UCSD-AML1 (cell line): ENCODE measurements around the gene HOXB8.

Experiments
- DNase-seq: peaks from one replicate; lab custom pipeline; 2025; ENCODE audit not compliant: unreplicated experiment; lab: John Stamatoyannopoulos, UW

HOXB8 gene

DNA sequence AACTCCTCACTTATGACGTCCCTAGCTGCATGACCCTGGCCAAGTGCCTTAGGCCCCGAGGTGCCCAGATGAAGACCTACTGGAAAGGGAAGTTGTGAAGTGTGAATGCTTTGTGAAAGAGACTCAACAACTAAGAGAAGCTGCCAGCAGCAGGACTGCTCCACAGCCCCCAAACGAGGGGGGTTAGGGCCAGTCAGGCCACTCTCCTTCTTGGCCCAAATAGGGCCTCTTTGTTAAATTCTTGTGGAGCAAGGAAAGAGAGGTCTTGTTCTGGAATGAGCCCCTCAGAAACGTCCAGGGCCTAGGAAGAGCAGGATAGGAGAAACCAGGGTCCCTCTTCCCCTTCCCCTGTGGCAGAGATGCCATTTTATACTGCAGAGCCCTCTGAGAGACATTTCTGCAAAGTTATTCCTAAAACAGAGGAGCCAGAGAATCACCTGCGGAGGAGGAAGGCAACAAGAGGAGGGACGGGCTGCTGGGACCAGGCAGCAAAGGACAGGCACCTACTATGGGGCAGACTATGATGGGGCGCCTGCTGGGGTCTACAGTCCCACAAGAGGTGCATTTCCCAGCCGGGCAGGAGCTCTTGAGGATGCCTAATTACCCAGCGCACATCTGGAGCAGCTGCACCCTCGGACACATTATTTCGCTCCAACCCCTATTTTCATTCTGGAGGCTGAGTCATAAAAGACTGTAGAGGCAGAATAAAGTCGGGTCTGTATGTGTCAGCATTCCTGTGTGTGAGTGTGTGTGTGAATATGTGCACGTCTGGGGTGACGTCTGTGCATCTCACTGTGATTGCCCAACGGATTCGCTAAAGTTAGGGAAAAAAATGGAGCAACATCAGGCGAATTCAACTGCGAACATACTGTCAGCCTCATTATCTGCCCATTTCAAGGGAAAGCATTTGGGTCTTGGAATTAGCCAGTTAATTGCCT is 22.5 kb upstream of the HOXB8 start:
- no peak for DNase-seq

DNA sequence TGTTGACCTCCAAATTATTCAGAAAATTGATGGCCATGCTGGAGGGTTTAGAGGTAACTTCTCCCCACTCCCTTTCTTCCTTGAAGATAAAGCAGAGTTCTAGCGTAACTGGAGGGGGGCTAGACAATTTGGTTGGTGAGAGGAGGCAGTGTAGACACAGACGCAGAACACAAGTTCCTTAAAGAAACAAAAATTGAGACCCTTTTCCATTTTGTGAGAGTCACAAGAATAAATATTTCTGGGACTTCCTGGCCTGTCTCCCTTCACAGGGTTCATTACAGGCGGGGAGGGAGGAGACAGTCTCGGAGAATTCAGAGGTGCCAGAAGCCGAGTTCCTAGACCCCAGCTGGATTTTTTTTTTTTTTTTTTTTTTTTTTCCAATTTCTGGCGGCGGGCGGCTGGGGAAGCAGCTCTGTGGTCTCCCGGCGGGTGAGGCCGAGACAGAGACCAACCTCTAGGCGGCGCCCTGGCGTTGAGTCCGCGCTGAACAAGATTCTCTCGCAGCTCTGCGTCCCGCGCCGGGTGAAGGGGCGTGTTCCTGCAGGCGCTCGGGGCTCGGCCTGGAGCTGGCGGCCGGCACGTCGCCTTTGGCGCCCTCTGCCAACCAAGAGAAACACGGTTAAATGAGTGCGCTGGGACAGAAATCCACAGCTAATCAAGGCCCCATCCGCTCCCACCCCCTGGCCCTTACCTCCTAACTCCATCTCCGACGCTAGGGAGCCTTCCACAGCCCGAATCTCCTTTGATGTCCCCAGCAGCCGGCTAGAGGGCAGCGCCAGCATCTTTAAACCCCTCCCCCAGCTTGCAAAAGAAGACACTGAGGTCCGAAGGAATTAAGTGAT is 21.3 kb upstream of the HOXB8 start:
- DNase-seq = peak; percentile 87

DNA sequence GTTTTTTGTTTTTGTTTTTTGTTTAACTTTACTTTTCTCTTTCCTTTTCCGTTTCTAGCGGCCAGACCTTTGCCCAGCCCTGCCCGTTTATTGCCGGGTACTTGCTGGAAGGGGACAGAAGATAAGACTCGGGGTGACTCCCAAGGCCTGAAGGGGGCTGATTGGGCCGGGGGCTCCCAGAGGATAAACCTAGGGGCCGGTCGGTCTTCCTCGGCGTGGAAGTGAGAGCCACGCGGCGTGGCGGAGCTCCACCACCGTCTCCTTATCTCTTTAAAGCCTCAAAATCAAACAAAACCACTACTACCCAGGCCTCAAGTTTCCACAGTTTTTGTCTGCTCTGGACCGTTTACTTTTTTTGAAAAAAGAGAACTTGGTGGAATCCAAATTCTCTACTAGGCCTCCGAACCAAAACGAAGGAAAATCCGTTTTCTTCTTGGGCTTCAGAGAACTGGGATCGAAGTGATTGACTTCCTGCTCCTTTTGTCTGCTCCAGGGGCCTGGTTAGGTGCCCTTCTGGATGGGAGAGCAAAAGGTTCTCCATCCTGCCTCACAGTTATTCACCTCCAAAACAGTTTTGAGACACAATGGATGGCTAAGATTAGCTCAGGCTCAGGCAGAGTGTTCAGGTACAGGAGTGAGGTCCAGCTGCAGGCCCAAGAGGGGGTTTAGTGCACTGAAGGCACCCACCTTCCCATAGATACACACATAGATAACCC is 19.6 kb upstream of the HOXB8 start:
- no peak for DNase-seq

DNA sequence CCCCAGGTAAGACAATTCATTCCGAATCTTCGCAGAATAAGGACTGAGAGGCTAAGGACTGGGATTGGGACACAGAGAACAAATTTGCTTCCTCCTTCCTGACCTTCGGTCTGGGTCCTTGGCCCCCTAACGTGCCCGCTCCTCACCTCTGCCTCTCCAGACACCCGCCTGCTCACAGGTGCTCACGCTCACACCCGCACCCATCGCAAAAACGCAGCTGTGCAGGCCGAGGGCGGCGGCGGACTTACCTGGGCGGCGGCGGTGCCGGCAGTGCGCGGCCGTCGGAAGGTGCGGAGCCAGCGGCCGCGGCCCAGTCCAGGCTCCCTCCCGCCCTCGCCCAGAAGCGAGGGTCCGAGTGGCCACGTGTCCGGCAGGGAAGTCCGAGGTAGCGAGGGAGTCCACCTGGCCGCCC is 18.2 kb upstream of the HOXB8 start:
- no peak for DNase-seq

DNA sequence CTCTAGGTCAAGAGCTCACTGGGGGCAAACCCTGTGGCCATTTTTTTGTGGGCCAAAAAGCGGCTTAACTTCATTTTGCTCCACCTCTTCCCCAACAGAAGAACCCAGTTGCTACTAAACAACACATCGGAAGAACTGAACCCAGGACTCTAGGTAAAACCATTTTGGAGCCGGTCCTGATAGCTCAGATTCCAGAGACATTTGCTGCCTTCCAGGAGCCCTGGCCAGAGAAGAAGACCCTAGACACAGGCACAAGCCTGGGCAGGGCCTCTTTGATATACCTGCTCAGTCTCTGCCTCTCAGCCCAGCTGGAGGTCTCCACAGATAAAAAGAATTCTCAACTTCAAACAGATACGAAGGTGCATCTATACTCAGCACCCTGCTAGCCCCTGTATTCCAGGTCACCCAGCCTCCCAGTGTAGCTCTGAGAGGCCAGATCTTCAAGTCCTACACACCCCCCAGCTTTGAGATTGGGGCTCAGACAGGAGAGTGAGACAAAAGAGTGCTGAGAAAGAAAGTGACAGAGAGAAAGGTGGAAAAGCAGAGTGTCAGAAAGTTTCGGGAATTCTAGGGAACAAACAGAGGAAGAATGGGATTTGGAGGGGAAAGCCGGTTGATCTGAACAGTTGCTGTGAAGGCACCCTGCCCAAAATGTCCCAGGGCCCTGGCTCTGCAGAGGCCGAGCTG is 17.6 kb upstream of the HOXB8 start:
- DNase-seq = no peak

DNA sequence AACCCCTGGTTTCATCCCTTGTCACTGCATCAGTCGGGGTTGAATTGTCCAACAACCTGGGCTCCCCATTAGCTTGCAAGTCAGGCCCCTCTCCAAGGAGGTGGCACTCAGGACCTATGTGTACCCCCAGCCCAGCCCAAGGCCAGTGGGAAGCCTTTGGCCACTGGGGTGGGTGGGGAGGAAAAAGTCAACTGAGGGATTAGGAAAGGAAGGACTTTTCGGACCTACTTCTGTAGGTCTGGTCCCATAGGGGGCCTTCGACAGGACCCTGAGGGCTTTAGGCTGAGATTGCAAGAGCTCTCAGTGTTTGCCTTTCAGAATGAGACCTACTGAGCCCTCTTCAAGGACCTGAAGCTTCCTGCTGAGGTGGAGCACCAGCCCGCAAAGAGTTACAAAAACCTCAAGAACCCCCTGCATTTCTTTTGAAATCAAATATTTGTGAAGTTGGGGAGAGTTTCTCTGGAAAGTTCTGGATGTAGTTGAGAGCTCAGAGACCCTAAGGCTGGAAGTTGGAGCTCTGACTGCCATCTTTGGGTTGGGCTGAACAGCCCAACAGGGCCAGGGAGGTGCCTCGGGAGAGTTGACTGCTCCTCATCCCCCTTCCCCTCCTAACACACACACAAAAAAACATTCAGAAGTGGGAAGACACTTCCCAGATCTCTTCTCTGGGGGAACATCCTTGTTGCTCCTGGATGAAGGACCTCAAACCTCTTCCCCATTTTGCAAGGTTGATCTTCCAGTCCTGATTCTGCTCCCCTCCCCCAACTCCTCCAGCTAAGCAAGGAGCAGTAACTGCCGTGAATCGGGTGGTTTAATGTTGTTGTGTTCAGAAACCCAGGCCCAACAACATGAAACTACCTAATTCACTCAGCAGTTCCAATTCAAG is 16.8 kb upstream of the HOXB8 start:
- no peak for DNase-seq

DNA sequence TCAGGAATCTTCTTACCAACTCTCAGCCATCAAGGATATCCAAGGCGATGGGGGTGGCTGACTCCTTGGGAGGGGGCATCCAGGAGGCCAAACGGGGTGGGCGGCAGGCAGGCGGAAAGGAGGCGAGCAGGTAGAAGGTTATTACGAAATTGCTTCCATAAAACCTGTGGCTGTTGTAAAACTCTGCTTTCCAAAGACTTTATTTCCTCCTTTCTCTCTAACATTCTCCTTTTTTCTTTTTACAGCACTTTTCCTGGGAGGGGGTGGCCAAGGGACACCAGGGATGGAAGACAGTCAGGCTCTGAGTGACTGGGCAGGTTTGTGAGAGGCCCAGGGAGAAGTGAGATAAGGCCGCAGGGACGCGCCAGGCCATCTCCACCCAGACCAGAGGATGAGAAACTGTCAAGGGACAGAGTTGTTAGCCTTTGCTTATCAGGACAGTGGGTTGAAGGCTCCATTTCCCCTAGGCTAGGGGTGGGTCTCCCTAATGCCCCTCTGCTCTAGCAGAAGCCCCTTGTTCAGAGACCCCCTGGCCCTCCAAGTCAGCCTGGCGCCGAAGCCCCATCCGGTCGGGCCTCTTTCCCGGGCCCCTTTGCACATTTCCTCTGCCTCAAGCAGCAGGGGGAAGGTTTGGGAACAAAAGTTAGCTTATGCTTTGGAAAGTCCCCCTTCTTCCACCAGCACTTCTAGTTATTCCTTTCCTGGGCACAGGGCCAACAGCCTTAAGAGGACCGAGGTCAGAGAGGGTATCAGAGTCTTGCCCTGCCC is 16.0 kb upstream of the HOXB8 start:
- no peak for DNase-seq

DNA sequence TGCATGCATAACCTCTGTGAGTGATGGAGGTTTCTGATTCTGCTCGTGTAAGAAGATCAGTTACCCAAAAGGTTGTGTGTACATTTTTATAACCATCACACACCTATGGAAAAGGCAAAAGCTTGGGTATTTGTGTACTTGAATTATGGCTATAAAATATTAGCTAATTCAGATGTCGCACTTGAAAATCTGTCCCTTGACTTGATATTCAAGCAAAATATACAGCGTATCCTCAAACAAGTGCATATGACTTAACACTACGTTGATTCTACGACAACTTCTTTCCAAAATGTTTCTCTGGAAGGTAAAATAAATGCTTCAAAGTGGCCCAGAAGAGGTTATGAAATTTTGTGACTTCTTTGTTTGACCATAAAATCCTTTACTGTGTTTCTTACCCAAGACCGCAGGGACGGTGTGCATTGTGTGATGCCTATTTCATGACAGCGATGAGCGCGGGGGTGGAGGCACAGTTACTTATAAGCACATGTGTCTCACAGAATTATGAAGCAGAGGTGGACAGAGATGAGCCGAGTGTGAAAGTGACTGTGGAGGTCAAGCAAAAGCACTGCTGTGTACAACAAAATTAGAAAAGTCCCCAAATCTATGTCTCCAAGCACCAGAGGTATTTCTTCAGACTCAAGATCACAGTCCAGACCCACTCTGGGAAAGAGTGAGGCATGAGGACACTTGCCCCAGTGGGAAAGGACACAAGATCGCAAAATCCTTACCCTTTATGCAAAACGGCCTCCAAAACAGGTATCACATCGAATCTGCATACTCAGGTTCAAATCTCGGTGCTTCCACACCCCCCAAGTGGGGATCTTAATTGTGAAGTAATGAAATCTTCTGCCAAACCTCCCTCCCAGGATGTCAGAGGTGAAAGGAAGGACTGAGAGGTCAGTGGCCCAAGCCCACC is 15.2 kb upstream of the HOXB8 start:
- DNase-seq = no peak

DNA sequence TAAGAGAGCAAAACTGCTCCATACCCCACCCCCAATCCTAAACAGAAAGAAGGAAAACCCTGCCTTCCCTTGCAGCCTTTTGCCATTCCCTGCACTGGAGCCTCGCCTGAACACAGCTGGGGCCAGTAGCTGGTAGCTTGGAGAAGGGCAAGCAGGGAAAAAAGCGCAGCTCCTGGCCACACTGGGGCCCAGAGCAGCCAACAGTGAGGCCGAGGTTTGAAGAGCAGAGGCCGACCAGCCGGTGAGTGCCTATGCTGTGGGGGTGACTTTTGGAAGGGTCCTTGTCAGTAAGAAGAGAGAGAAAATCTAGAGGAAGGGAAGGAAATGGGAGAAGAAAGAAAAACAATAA is 14.3 kb upstream of the HOXB8 start:
- DNase-seq = no peak

DNA sequence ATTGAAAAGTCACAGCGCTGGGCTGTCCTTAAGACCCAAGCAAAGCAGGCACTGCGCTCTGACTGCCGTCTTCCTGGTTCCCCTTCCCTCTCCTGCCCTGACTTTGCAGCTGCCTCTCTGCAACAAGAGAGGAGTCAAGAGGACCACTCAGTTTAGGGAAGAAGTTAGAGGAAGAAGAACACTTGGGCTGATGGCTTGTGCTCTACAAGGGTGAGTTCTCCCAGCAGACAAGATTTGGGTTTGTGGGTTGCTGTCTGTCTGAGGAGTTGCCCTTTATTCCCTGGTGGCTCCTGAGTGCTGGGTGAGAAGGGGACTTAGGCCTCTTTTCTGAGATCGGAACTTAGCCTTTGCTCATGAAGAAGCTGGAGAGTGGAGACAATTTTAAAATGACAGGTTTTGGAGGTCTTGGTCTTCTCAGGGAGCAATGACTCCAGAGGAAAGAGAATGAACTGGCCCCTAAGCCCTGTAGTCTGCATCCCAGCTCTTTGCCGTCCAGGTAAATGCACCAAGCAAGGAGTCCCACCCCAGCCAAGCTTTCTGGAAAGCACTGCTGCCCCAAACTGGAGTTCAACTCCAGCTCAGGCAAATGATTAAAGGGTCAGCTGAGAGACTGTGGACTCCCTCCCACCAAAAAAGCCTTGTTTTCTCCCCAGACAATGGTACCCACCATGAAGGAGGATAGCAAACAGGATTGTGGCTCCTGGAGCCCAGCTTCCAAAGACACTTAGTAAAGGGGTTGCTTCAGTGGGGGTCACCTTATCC is 13.7 kb upstream of the HOXB8 start:
- DNase-seq = no peak

DNA sequence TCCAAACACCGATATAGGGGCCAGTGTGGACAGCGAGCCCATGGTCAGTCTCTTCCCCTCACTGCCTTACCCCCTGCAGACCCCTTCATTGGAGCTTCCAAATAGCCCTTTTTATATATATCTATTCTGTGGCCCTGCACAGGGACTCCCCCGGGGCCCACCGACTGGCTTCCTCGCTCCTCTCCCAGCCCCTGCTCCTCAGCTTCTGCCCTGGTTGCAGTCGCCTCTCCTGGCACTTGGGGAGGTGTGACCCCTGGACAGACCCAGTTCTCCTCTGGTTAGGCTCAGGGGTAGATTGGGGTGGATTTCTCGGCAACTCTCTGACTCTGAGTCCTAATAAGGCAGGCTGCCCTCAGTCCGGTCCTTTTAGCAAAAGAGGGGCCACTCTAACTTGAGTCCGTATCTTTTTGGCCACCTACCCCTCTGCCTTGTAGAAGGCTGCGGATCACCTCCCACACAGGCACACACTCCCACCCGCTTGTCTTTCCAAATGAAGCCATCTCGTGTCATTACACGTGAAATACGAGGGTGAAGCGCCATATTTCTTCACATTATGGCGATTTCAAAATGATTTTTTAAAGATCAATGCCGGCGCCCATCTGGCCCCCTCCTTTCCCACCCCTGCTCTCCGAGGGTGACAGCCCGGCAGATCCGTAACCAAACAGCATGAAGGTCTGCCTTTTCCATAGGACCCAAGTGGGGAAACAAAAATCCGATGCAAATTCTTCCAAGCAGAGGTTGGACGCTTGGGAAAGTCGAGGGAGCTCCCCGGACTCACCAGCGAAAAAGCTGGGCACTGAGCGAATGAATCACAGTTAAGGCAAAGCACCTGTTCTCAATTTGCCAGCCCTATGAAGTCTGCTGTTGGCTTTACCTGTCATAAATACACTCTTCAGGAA is 12.8 kb upstream of the HOXB8 start:
- DNase-seq = no peak

DNA sequence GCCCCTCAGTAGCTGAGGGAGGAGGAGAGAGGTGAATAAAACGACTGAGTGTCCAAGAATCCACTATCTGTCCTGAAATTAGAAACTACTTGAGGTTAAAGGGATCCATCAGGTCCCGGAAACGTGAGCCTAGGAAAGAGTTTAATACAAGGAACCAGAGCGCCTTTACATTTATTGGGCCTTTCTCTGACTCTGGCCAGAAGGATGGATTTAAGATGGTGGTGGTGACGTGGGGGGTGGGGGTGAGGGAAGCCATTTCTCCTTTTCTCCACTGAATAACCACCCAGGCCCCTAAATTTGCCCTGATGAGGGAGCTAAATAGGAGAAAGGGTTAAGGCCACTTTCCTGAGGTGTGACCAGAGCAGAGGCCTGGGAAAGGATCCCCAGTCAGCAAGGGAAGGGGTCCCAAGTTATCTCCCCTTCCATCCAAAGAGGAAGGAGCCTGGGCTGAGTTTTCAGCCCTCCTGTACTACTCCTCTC is 12.1 kb upstream of the HOXB8 start:
- no peak for DNase-seq

DNA sequence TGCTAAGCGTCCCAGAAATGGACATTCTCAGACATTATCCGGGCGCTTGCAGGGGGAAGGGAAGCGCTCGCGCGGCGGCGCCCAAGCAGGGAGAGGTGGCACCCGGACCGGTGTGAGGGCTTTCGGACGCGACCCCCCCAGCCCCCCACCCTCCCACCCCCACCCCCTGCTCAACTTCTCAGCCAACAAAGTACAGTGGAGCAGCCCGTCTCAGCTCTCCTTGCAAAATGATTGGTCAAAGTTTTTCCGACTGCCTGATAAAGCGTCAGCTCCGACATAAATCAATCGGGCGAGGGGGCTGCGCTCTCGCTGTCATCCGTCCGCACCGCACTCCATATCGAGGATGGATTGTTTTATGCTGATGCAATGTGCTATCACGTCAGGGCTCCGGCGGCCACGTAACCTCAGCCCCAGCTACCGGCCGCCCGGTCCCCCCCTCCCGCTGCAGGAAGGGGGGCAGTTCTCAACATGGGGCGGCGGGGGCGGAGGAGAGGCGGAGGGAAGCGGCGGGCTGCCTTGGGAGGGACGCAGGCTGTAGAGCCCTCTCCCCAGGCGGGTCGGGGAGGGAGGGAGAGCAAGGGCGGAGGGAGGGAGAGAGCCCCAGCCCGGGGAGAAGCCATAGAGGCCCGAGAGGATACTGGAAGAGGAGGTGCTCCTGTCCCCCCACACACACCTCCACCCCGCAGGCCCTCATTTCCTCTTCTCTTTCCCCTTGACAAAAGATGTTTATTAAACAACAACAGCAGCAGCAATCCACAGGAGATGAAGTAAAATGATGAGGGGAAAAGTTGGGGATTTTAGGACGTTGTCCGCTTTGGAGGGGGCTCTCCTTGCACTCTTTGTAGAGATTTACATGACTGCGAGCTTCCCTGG is 11.4 kb upstream of the HOXB8 start, which contains the start of gene HOXB9:
TSS of gene HOXB9 (minus strand) at position 114 of the 873 bp plus-strand sequence. CDS start at position 25, 89 bp downstream.
- no peak for DNase-seq

DNA sequence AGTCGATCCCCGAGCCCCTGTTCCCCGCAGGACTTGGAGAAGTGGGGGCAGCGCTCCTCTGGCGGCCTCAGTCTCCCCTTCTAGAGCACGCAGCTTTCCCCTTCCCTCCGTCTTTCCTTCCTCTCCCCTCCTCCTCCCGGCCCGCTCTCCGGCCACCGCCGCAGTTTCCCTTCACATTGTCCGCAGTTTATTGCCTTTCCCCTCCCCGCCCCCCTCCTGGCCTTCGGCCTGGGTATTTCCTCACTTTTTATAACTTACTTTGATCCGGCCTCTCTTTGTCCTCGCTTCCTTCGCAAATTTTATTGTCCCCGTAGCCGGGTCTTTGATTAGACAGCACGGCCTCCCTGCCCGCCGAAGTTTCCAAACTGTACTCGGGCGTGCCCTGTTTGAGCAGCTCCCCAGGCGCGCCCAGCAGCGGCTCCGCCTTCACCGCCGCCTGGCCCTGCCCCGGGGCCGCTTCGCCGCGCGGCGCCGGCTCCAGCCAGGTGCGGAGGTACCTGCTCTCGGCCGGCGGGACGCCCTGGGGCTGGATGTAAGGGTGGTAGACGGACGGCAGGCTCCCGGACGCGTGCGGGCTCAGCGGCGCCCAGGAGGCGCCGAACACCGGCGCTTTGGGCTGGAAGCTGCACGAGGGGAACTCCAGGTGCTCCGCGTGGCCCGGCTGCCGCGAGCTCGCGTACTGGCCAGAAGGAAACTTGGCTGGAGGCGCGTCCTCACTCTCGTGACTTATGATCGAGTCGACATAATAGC is 10.6 kb upstream of the HOXB8 start:
- DNase-seq = no peak
